BE2C (cell line): ENCODE results near the gene SOX5.

Experiments
- DNase-seq: peaks from one replicate; pipeline ENCODE4 v3.0.0-alpha.2; 2020
- H3K27me3 ChIP-seq: fragments of 250-450 bp; sonication (Bioruptor Pico); 2 replicates; pipeline ENCODE4 v1.5.1; 2020; ENCODE audit warnings: mild to moderate bottlenecking
- H3K36me3 ChIP-seq: fragments of 250-450 bp; sonication (Bioruptor Pico); 2 replicates; pipeline ENCODE4 v1.5.1; 2020; ENCODE audit warnings: mild to moderate bottlenecking
- H3K4me1 ChIP-seq: fragments of 250-450 bp; sonication (Bioruptor Pico); 2 replicates; pipeline ENCODE4 v1.5.1; 2020
- H3K4me3 ChIP-seq: 2 replicates; pipeline ENCODE4 v1.5.1; 2011; ENCODE audit warnings: low read depth, low read length
- H3K9me3 ChIP-seq: fragments of 250-450 bp; sonication (Bioruptor Pico); 2 replicates; pipeline ENCODE4 v1.5.1; 2020
- CTCF ChIP-seq: IDR thresholded peaks from 2 replicates; pipeline ENCODE4 v1.5.1; 2012; ENCODE audit warnings: mild to moderate bottlenecking, low read depth, low read length

Gene SOX5

DNA sequence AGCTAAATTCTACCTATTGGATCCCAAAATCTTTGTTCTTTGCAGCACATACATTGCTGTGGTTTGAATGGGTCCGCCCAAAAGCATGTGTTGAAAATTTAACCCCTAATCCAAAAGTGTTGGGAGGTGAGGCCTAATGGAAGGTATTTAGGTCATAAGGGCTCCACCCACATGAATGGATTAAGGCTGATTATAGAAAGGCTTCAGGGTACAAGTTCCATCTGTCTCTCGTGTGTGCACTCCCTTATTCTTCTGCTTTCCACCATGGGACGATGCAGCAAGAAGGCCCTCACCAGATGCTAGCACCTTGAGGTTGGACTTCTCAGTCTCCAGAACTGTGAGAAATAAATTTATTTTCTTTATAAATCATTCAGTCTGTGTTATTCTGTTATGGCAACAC, 190.9 kb downstream of the SOX5 start:
- TF ChIP-seq CTCF: no peak
- H3K27me3 ChIP-seq: no peaks in the 10 kb centered on the region
- H3K9me3 ChIP-seq: no peaks in the 10 kb centered on the region
- DNase-seq: no peak
- no peak overlapping the region for H3K4me3 ChIP-seq
- H3K36me3 ChIP-seq: no peaks in the 10 kb centered on the region
- H3K4me1 ChIP-seq: no peaks in the 10 kb centered on the region

GRCh38 chr12:23757541-23757962, 191.9 kb downstream of the SOX5 start:
- DNase-seq: no peak
- Histone ChIP-seq H3K27me3 (no peaks in the 10 kb centered on the region), H3K4me3 (no peak overlapping the region), H3K9me3 (no peaks in the 10 kb centered on the region), H3K4me1 (no peaks in the 10 kb centered on the region), H3K36me3 (no peaks in the 10 kb centered on the region)
- TF ChIP-seq CTCF: no peak

DNA sequence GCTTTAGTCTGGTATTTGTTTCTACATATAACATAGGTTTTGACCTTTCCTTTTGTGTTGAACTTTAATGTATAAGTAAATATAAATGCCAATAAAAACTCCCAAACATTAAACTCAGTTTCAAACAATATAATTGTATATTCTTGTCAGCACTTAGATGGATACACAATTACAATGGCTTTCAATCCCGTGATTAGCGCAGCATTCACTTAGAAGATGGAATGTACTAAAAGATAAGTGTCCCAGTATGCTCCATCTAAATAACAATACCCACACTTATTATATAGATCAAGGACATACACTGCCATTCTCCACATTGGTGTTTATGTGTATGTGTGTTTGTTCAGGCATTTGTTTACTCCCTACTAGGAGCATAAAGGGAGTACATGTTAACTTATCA, 193.1 kb downstream of the SOX5 start:
- TF ChIP-seq CTCF: no peak
- no peaks in the 10 kb centered on the region for H3K9me3 ChIP-seq
- no peaks in the 10 kb centered on the region for H3K4me1 ChIP-seq
- H3K36me3 ChIP-seq: no peaks in the 10 kb centered on the region
- no peaks in the 10 kb centered on the region for H3K27me3 ChIP-seq
- DNase-seq: no peak
- H3K4me3 ChIP-seq: no peak overlapping the region

GRCh38 chr12:23753628-23754365, 195.7 kb downstream of the SOX5 start:
- no peak for TF ChIP-seq CTCF
- Histone ChIP-seq H3K27me3 (no peaks in the 10 kb centered on the region), H3K4me1 (no peaks in the 10 kb centered on the region)

DNA sequence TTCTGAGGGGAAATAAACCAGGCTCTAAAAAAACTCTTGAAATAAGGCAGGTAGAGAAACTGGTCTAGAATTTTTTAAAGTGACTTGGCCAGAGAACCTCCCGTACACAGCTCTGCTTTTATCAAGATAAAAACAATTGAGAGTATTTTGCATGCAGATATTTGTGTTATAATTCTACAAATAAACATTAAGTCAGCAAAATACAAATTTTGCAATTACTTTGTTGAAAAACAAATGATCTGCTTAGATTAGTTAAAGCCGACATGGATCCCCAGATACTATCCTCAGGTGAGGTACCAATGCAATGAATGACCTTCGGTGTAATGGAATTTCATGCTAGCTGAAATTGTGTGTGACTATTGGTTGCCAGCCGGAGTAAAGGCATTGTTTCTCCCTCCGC, 197.2 kb downstream of the SOX5 start:
- Histone ChIP-seq H3K4me1 (no peaks in the 10 kb centered on the region), H3K9me3 (no peaks in the 10 kb centered on the region), H3K4me3 (no peak overlapping the region), H3K27me3 (no peaks in the 10 kb centered on the region), H3K36me3 (no peaks in the 10 kb centered on the region)
- TF ChIP-seq CTCF: no peak
- no peak for DNase-seq

More at GRCh38 chr12:23753628-23754365, 195.7 kb downstream of the SOX5 start:
- no peaks in the 10 kb centered on the region for H3K9me3 ChIP-seq
- no peaks in the 10 kb centered on the region for H3K36me3 ChIP-seq
- DNase-seq: no peak
- no peak overlapping the region for H3K4me3 ChIP-seq

DNA sequence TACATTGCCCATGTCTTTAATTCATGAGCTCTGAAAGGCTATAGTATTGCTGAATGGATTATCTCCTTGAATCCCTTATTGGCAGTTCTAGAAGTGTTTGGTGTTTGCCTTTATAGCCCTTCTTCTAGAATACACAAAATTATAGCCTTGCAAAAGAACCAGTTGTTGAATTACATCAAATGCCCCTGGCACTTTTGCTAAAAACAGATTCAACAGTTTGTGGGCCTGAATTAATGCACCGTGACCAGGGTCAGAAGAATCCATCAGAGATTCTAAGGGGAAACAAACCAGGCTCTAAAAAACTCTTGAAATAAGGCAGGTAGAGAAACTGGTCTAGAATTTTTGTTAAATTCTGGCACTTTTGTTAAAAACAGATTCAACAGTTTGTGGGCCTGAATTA, 197.8 kb downstream of the SOX5 start:
- no peaks in the 10 kb centered on the region for H3K27me3 ChIP-seq
- H3K9me3 ChIP-seq: no peaks in the 10 kb centered on the region
- no peak for DNase-seq
- no peak overlapping the region for H3K4me3 ChIP-seq
- no peaks in the 10 kb centered on the region for H3K4me1 ChIP-seq
- H3K36me3 ChIP-seq: no peaks in the 10 kb centered on the region
- no peak for TF ChIP-seq CTCF
